A673 (cell line): ENCODE data around the gene ADAMTSL2.

Experiments used
- CTCF ChIP-seq: fragments of 300-800, 200-600 bp; sonication (generic); conservative IDR thresholded peaks from 2 replicates; pipeline ENCODE4 v1.5.1; 2017; ENCODE audit warnings: low read depth, mild to moderate bottlenecking, antibody characterized with exemption, low read length, moderate library complexity, mixed read lengths
- EZH2 ChIP-seq: fragments of 200-600 bp; sonication (generic); IDR thresholded peaks from 2 replicates; pipeline ENCODE4 v1.6.1; 2017; ENCODE audit warnings: borderline replicate concordance, low read depth, mild to moderate bottlenecking, mixed read lengths, antibody characterized with exemption, low read length; ENCODE audit not compliant: poor library complexity, severe bottlenecking

DNA sequence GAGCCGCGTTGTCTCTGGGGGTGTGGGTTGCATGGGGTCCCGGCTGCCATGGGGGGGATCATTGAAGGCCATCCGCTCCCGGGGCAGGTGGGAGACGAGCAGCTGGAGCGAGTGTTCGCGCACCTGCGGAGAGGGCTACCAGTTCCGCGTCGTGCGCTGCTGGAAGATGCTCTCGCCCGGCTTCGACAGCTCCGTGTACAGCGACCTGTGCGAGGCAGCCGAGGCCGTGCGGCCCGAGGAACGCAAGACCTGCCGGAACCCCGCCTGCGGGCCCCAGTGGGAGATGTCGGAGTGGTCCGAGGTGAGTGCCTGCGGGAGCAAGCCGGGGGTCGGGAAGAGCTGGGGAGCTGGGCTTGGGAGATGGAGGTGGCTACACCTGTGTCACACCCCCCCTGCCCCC lies 33.7 kb downstream of the ADAMTSL2 start:
- TF ChIP-seq CTCF = no peak
- no peak for TF ChIP-seq EZH2
